HG03064 (cell line): Measurements from ENCODE around the gene PGAM2.
"Not testable (repeated sequence)": the region's sequence is repeated elsewhere in the genome, so short reads cannot be mapped to it uniquely, and the experiment has no call there.

Source experiments
- ATAC-seq: cut with Tn5 transposase; IDR thresholded peaks from one replicate; pipeline ENCODE4 v1.9.1; 2021; ENCODE audit warnings: low read depth; ENCODE audit not compliant: unreplicated experiment

PGAM2 gene

DNA sequence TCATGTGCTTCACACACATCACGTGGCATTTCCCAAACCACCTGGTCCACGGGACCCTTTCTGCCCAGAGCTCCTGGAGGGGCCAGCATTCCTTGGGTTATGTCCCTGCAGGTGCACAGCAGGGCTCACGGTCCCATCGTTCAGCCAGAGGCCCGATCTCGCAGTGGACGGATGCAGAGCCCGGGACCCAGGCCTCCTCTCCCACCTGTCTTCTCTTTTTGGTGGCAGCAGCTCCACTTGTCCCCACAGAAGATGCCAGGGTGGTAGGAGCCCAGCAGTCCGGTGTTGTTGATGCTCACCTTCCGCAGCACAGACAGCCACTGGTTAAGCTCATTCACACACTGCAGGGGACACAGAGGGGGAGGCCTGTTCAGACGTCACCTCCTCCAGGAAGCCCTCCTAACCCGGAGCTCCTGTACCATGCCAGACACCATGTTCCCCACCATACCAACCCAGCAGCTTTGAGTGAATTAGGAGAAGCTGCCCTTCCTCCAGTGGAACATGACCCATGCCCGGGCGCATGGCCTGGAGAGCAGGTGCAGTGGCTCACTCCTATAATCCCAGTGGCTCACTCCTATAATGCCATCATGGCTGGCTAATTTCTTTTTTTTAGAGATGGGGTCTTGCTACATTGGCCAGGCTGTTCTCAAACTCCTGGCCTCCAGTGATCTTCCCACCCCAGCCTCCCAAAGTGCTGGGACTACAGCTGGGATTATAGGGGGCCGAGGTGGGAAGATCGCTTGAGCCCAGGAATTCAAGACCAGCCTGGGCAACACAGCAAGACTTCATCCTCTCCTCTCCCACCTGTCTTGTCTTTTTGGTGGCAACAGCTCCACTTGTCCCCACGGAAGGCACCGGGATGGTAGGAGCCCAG is 31.2 kb downstream of the PGAM2 start:
- ATAC-seq = not testable (repeated sequence)

DNA sequence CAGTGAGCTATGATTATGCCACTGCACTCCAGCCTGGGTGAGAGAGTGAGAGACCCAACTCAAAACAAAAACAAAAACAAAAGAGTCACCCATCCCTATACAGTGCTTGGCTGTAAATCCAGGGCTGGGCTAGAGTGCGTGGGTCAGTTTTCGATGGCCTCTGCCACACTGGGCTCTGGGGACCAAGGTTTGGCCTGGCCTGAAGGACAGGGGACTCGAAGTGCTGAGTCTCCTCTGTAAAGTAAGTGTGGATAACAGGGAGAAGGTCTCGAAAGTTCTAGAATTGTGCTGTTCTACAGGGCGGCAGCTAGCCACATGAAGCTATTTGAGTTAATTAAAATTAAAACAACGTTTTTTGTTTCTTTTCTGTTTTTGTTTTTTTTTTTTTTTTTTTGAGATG is 33.3 kb downstream of the PGAM2 start:
- ATAC-seq = not testable (repeated sequence)

GRCh38 chr7:44031319-44031718 is 34.0 kb downstream of the PGAM2 start:
- ATAC-seq = not testable (repeated sequence)

DNA sequence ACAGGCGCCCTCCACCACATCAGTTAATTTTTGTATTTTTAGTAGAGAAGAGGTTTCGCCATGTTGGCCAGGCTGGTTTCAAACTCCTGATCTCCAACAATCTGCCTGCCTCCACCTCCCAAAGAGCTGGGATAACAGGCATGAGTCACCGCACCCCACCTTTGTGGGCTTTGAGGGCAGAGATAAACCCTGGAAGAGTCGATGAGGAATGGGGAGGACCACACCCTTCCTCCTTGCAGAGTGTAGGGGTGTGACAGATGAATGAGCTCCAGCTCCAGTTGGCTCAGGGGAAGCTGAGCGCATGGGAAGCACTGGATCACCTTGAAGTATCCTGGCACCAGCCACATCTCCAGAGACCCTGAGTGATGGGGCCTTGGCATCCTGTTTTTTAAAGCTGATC is 35.3 kb downstream of the PGAM2 start:
- ATAC-seq = not testable (repeated sequence)

DNA sequence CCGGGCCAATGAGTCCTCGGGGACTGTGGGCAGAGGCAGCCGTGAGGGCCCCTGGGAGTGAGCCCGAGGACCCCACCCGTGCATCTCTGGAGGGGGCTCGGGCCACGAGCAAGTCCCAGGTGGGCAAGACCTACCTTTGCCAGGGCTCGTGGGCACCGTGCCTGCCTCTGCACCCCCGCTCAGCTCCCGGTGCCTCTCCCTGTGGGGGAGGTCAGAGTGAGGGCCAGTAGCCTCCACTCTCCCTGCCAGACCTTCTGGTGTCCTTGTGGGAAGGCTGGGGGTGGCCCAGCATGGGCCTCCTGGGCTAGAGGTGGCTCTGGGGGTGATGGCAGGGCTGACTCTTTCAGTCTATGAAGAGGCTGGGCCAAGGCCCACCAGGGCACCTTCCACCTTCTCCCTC is 35.9 kb downstream of the PGAM2 start:
- not testable (repeated sequence) for ATAC-seq

- not testable (repeated sequence) for ATAC-seq
These were observed 42.4 kb downstream of the PGAM2 start for GRCh38 chr7:44022796-44023467.

GRCh38 chr7:44022069-44022468 is 43.3 kb downstream of the PGAM2 start:
- ATAC-seq = not testable (repeated sequence)

DNA sequence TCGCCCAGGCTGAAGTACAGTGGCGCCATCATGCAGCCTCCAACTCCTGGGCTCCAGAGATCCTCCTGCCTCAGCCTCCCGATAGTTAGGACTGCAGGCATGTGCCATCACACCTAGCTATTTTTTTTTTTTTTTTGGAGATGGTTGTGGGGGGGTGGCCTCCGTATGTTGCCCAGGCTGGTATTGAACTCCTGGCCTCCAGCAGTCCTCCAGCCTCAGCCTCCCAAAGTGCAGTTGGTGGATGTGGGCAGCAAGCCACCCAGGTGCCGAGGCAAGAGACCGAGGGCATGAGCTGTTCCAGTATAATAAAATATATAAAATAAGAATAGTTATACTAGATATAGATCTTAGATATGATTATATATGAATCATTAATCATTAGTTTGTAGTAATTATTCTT is 45.5 kb downstream of the PGAM2 start:
- ATAC-seq = not testable (repeated sequence)

GRCh38 chr7:44018857-44019807 is 46.2 kb downstream of the PGAM2 start:
- peak; percentile 92 for ATAC-seq

DNA sequence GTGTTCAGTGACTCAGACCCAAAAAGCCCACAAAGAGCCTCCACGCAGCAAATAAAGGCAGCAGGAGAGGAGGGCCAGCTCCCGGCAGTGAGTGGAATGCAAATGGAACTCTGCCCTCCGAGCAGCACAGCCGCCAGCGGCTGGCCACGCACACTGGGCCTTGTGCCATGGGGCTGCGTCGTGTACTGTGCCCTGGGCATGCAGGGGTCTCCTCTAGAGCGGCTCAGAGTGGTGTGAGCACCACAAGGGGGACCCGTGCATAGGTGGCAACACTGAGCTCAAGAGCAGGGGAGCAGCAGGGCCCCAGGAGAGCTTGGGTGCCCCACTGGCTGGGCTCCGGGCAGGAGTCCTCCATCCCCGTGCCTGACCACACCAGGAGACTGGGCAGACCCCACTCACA is 50.3 kb downstream of the PGAM2 start:
- not testable (repeated sequence) for ATAC-seq
